Suprapubic skin (tissue), 4 donors: Measurements from ENCODE around the gene DYNC1I2. TPM values are rescaled to one million over a fixed set of nuclear protein-coding genes. Genes with fewer than 3 reads are reported as not detected.
"Not testable (repeated sequence)": the region's sequence is repeated elsewhere in the genome, so short reads cannot be mapped to it uniquely, and the experiment has no call there.

Experiments
- DNase-seq, 2 donors: peaks; one replicate each; pipeline ENCODE4 v3.0.0-alpha.2; 2019; ENCODE audit warnings: low spot score in 2 of 2
- H3K27ac ChIP-seq: fragments of 200-600 bp; sonication (generic); one replicate; pipeline ENCODE4 v1.5.1; 2019
- H3K27me3 ChIP-seq: fragments of 200-600 bp; sonication (generic); one replicate; pipeline ENCODE4 v1.5.1; 2019
- H3K36me3 ChIP-seq: fragments of 200-600 bp; sonication (generic); one replicate; pipeline ENCODE4 v1.5.1; 2019
- H3K4me1 ChIP-seq: fragments of 200-600 bp; sonication (generic); one replicate; pipeline ENCODE4 v1.5.1; 2019
- H3K4me3 ChIP-seq: fragments of 200-600 bp; sonication (generic); one replicate; pipeline ENCODE4 v1.5.1; 2019; ENCODE audit warnings: mild to moderate bottlenecking
- H3K9me3 ChIP-seq: fragments of 200-600 bp; sonication (generic); one replicate; pipeline ENCODE4 v1.5.1; 2019
- CTCF ChIP-seq, 2 donors: fragments of 200-600 bp in 1 of 2; fragments of 450-650 bp in 1 of 2; sonication (generic) in 1 of 2; IDR thresholded peaks; one replicate each; pipeline ENCODE4 v1.5.1; 2016 to 2019; ENCODE audit warnings: antibody characterized with exemption in 2 of 2, mild to moderate bottlenecking in 1 of 2, moderate library complexity in 1 of 2
- EP300 ChIP-seq: sonication (generic); formaldehyde crosslinking; IDR thresholded peaks from one replicate; pipeline ENCODE4 v1.6.1; 2017; ENCODE audit warnings: antibody characterized with exemption
- POLR2A ChIP-seq, 2 donors: fragments of 450-650 bp; IDR thresholded peaks; one replicate each; pipeline ENCODE4 v1.6.1; 2017; ENCODE audit warnings: antibody characterized with exemption in 2 of 2, mild to moderate bottlenecking in 2 of 2, moderate library complexity in 2 of 2
- POLR2AphosphoS5 ChIP-seq, 3 donors: sonication (generic); formaldehyde crosslinking; IDR thresholded peaks; one replicate each; pipeline ENCODE4 v1.6.1; 2017; ENCODE audit warnings: antibody characterized with exemption in 3 of 3
- WGBS: methylation state at CpG from one replicate; pipeline ENCODE4 v1.1.5; 2018; 5-methylcytosine and 5-hydroxymethylcytosine counted together
- total RNA-seq, 4 donors: library from RNA; depleted of rRNA; stranded (reverse); fragments of >200 nt; gene quantifications; one replicate each; pipeline ENCODE4 v1.1.0, GENCODE V29; 2016

Gene DYNC1I2
- total RNA-seq, 4 donors from 2014 or later = 65.0 to 78.7 (median 67.9) TPM

- 85% methylated on average over 2 of the region's 2 CpGs for WGBS
- Histone ChIP-seq H3K27ac (no peak overlapping the region), H3K9me3 (no peaks in the 10 kb centered on the region), H3K4me1 (no peaks in the 10 kb centered on the region), H3K4me3 (no peak overlapping the region), H3K27me3 (no peaks in the 10 kb centered on the region), H3K36me3 (peaks cover 23% of the 10 kb centered on the region)
- no peak for TF ChIP-seq CTCF (IDR thresholded peaks at IDR 0.05)
- no peak for TF ChIP-seq EP300
- TF ChIP-seq POLR2AphosphoS5 (IDR thresholded peaks at IDR 0.05) = no peak
- TF ChIP-seq POLR2A (IDR thresholded peaks at IDR 0.05) = no peak
- DNase-seq = no peak
Measured at GRCh38 chr2:171762879-171763573, 75.8 kb downstream of the DYNC1I2 start.

- 91% methylated on average over 3 of the region's 3 CpGs for WGBS
- Histone ChIP-seq H3K4me3 (no peak overlapping the region), H3K36me3 (peaks cover 19% of the 10 kb centered on the region), H3K27me3 (no peaks in the 10 kb centered on the region), H3K4me1 (no peaks in the 10 kb centered on the region), H3K9me3 (no peaks in the 10 kb centered on the region), H3K27ac (no peak overlapping the region)
- DNase-seq = no peak
- TF ChIP-seq CTCF (IDR thresholded peaks at IDR 0.05) (no peak), EP300 (no peak), POLR2A (IDR thresholded peaks at IDR 0.05) (no peak), POLR2AphosphoS5 (IDR thresholded peaks at IDR 0.05) (no peak)
Measured at GRCh38 chr2:171763602-171764001, 76.3 kb downstream of the DYNC1I2 start.

- TF ChIP-seq EP300 (no peak), CTCF (IDR thresholded peaks at IDR 0.05) (no peak), POLR2A (IDR thresholded peaks at IDR 0.05) (no peak)
- peaks cover 7% of the 10 kb centered on the region for H3K9me3 ChIP-seq
- no peak overlapping the region for H3K27ac ChIP-seq
- H3K4me1 ChIP-seq = no peaks in the 10 kb centered on the region
- no peak for DNase-seq
- no peaks in the 10 kb centered on the region for H3K36me3 ChIP-seq
- no peak overlapping the region for H3K4me3 ChIP-seq
- H3K27me3 ChIP-seq = no peaks in the 10 kb centered on the region
Measured at GRCh38 chr2:171771463-171771862, 84.2 kb downstream of the DYNC1I2 start.

GRCh38 chr2:171772373-171772772, 85.1 kb downstream of the DYNC1I2 start:
- H3K36me3 ChIP-seq = no peaks in the 10 kb centered on the region
- H3K27me3 ChIP-seq = no peaks in the 10 kb centered on the region
- H3K4me3 ChIP-seq = no peak overlapping the region
- no peak overlapping the region for H3K27ac ChIP-seq
- H3K4me1 ChIP-seq = no peaks in the 10 kb centered on the region
- no peak for TF ChIP-seq POLR2A (IDR thresholded peaks at IDR 0.05)
- TF ChIP-seq POLR2AphosphoS5 (IDR thresholded peaks at IDR 0.05) = no peak
- 93% methylated on average over 5 of the region's 5 CpGs for WGBS
- no peak for DNase-seq
- peaks cover 7% of the 10 kb centered on the region for H3K9me3 ChIP-seq

GRCh38 chr2:171774581-171774980, 87.3 kb downstream of the DYNC1I2 start:
- H3K27ac ChIP-seq, H3K9me3 ChIP-seq, H3K36me3 ChIP-seq, H3K27me3 ChIP-seq, H3K4me1 ChIP-seq, DNase-seq, H3K4me3 ChIP-seq: not testable (repeated sequence)
- 97% methylated on average over 14 of the region's 35 CpGs for WGBS

- TF ChIP-seq POLR2AphosphoS5 (IDR thresholded peaks at IDR 0.05) (no peak), EP300 (no peak), CTCF (IDR thresholded peaks at IDR 0.05) (no peak), POLR2A (IDR thresholded peaks at IDR 0.05) (no peak)
- Histone ChIP-seq H3K4me1 (no peaks in the 10 kb centered on the region), H3K27me3 (no peaks in the 10 kb centered on the region), H3K27ac (no peak overlapping the region), H3K36me3 (peaks cover 7% of the 10 kb centered on the region), H3K4me3 (no peak overlapping the region), H3K9me3 (no peaks in the 10 kb centered on the region)
- WGBS = 93% methylated on average over 3 of the region's 3 CpGs
- DNase-seq = no peak
Measured at GRCh38 chr2:171778515-171778914, 91.2 kb downstream of the DYNC1I2 start.
